HFF-Myc (cell line): ENCODE results near the gene PPP1R9A.
"Not testable (repeated sequence)": the region's sequence is repeated elsewhere in the genome, so short reads cannot be mapped to it uniquely, and the experiment has no call there.

Experiments
- DNase-seq: peaks from one replicate; pipeline ENCODE4 v3.0.0-alpha.2; 2011; ENCODE audit warnings: low read depth; ENCODE audit errors: extremely low read depth
- H3K4me3 ChIP-seq: replicated peaks from 2 replicates; pipeline ENCODE4 v1.5.1; 2011; ENCODE audit warnings: low read depth, mild to moderate bottlenecking, control low read depth, low read length
- TF ChIP-seq, protein P1 (sequence below): IDR thresholded peaks from 2 replicates; pipeline ENCODE4 v1.5.1; 2012; ENCODE audit warnings: mild to moderate bottlenecking, low read depth, low read length, control low read depth; ENCODE audit errors: missing control alignments

Gene PPP1R9A

DNA sequence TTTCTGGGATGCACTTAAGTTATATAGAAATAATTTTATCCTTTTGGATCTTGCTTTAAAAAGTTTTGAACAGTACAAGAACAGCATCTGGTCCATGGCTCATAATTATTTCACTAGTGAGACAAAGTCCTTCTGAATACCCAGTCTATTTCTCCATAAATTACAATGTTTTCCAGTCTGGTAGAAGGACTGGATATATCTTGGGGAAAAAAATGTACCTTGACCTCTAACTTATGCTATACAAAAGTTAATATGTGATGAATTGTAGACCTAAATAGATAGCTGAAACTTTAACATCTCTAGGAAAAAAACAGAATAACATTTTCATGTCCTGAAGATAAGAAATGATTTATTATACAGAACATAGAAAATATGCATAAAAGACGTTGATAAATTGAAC, 88.5 kb downstream of the PPP1R9A start:
- DNase-seq, result no peak
- TF ChIP-seq, protein P1, sequence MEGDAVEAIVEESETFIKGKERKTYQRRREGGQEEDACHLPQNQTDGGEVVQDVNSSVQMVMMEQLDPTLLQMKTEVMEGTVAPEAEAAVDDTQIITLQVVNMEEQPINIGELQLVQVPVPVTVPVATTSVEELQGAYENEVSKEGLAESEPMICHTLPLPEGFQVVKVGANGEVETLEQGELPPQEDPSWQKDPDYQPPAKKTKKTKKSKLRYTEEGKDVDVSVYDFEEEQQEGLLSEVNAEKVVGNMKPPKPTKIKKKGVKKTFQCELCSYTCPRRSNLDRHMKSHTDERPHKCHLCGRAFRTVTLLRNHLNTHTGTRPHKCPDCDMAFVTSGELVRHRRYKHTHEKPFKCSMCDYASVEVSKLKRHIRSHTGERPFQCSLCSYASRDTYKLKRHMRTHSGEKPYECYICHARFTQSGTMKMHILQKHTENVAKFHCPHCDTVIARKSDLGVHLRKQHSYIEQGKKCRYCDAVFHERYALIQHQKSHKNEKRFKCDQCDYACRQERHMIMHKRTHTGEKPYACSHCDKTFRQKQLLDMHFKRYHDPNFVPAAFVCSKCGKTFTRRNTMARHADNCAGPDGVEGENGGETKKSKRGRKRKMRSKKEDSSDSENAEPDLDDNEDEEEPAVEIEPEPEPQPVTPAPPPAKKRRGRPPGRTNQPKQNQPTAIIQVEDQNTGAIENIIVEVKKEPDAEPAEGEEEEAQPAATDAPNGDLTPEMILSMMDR, result no peak
- H3K4me3 ChIP-seq, result no peak overlapping the region

DNA sequence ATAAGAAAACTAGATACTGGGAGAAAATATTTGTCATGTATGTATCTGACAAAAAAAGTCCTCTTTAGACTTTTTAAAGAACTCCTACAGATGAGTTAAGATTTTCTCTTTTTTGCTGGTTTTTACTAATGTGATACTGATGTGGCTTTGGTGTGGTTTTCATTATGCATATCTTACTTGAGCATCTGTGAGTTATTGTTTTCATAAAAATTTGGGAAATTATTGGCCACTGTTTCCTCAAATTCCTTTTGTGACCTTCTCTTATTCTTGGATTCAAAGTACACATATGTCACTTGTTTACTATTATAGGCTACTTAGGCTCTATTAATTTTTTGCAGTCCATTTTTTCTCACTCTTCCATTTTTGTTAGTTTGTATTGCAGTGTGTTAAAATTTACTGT, 89.0 kb downstream of the PPP1R9A start:
- TF ChIP-seq, protein P1, result no peak
- no peak overlapping the region for H3K4me3 ChIP-seq
- no peak for DNase-seq

DNA sequence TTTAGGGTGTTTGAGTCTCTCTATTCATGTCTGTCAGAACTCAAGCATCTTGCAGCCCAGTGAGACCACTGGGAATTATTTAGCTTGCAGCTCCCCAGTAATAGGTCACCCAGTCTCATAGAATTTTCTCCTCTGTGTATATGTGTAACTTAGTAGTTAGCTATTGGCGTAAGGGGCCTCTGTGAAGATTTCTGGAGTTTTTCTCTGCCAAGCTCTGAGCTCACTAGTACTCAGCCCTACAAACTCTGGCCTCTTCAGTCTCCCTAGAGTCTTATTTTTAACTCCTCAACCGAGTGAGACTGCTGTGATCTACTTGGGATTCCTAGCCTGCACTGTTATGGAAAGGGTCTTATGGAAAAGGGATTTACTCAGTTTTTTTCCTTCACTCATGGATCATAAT, 90.2 kb downstream of the PPP1R9A start:
- no peak for DNase-seq
- TF ChIP-seq, protein P1, result no peak
- H3K4me3 ChIP-seq, result no peak overlapping the region

DNA sequence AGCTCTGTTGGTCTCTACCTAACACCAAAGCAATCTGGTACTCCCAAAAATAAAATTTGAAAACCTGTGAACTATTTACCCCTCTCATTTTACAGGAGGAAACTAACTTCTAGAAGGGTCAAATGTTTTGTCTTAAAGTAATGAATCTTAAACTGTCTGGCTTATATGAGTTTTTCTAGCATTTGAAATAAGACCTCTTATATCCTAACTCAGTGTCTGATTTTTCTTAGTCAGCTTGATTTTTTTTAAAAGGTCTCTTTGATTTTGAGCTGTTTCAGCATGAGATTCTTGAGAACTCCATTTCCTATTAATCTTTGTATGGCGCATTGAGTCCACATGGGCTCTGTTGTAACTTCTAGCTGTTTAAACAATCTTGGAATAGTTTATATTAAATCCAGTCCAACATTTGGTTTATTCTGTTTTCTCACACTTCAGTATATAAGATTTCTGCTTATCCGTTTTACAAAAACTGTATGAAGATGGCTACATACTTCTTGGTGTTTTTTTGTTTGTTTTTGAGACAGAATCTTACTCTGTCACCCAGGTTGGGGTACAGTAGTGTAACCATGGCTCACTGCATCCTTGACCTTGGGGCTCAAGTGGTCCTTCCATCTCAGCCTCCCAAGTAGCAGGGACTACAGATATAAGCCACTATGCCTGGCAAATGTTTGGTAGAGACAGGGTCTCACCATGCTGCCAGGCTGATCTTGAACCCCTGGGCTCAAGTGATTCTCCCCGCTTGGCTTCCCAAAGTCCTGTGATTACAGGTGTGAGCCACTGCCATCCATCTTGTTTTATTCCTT, 91.1 kb downstream of the PPP1R9A start:
- TF ChIP-seq, protein P1, result no peak
- DNase-seq, result no peak
- no peak overlapping the region for H3K4me3 ChIP-seq

DNA sequence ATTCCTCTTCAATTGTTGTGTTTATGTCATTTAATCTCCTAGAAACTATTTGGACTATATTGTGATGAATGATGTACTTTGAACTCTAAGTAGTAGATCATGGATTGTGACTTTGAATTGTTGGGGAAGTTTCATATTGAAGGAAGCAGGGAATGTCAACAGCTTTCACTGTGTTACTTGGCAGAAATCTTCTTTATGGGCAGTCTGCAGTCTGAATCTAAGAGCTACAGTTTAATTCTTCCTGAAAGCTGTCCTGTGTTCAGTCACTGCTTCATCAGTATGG, 91.6 kb downstream of the PPP1R9A start:
- no peak for DNase-seq
- H3K4me3 ChIP-seq, result no peak overlapping the region
- TF ChIP-seq, protein P1, result no peak

DNA sequence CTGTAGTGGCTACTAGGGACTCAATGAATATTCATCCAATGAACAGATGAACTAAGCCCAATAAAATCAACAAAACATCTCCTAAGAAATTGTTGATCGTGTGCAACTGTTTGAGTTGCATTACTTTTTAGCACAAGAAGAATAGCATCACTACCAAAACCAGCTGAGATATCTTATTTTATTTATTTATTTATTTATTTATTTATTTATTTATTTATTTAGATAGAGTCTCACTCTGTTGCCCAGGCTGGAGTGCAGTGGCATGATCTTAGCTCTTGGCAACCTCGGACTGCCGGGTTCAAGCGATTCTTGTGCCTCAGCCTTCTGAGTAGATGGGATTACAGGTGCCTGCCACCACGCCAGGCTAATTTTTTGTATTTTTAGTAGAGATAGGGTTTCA, 92.2 kb downstream of the PPP1R9A start:
- not testable (repeated sequence) for H3K4me3 ChIP-seq, DNase-seq

DNA sequence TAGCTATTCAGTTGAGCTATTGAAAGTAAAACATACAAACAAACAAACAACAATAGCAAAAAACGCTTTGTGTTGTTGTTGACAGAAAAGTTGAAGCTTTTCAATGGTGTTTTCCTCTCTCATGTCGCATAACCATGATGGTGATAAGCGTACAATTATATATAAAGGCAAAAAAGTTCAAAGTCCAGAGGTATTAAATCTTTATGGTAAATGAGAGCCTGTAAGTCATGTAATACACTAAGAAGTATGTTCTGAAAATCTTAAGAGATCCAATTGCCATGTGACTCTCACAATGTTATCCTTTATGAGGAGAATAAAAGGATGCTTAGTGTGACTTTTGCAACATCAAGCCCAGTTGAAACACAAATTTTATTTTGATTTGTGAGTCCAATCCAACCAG, 93.9 kb downstream of the PPP1R9A start:
- TF ChIP-seq, protein P1, result no peak

More for the DNA sequence above, 93.9 kb downstream of the PPP1R9A start:
- no peak overlapping the region for H3K4me3 ChIP-seq
- no peak for DNase-seq
